ENCODE data around the gene KMT2C.
"Not testable (repeated sequence)": the region's sequence is repeated elsewhere in the genome, so short reads cannot be mapped to it uniquely, and the experiment has no call there.

KMT2C gene

GRCh38 chr7:152435384-152436110 lies at the start of gene KMT2C:
Gene KMT2C (minus strand): TSS chr7:152436003. CDS start chr7:152435786, 217 bp downstream.
- no peak for DNase-seq

- DNase-seq = no peak
Observed at GRCh38 chr7:152481082-152481481, 45.3 kb upstream of the KMT2C start.

- no peak for DNase-seq
Observed at GRCh38 chr7:152480664-152481063, 44.9 kb upstream of the KMT2C start.

GRCh38 chr7:152479595-152479994 lies 43.8 kb upstream of the KMT2C start:
- DNase-seq = no peak

GRCh38 chr7:152478140-152478539 lies 42.3 kb upstream of the KMT2C start:
- DNase-seq = no peak

- DNase-seq = no peak
Observed at GRCh38 chr7:152477079-152477478, 41.3 kb upstream of the KMT2C start.

GRCh38 chr7:152476551-152476950 lies 40.7 kb upstream of the KMT2C start:
- no peak for DNase-seq

- DNase-seq = not testable (repeated sequence)
Observed at GRCh38 chr7:152471023-152471620, 35.3 kb upstream of the KMT2C start.

- DNase-seq = not testable (repeated sequence)
Observed at GRCh38 chr7:152470251-152471022, 34.6 kb upstream of the KMT2C start.

- not testable (repeated sequence) for DNase-seq
Observed at GRCh38 chr7:152469576-152469975, 33.8 kb upstream of the KMT2C start.

- DNase-seq = no peak
Observed at GRCh38 chr7:152467225-152467624, 31.4 kb upstream of the KMT2C start.

- DNase-seq = no peak
Observed at GRCh38 chr7:152465119-152465387, 29.2 kb upstream of the KMT2C start.

GRCh38 chr7:152464312-152465118 lies 28.7 kb upstream of the KMT2C start:
- peak; percentile 47 for DNase-seq

GRCh38 chr7:152463709-152464311 lies 28.0 kb upstream of the KMT2C start:
- peak; percentile 99 for DNase-seq

- peak; percentile 4 for DNase-seq
Observed at GRCh38 chr7:152462995-152463708, 27.3 kb upstream of the KMT2C start.

GRCh38 chr7:152459724-152460251 lies 24.0 kb upstream of the KMT2C start:
- no peak for DNase-seq

- no peak for DNase-seq
Observed at GRCh38 chr7:152451356-152451755, 15.6 kb upstream of the KMT2C start.

- not testable (repeated sequence) for DNase-seq
Observed at GRCh38 chr7:152445386-152446008, 9.7 kb upstream of the KMT2C start.

- DNase-seq = no peak
Observed at GRCh38 chr7:152443586-152443985, 7.8 kb upstream of the KMT2C start.

GRCh38 chr7:152442330-152442835 lies 6.6 kb upstream of the KMT2C start:
- no peak for DNase-seq

- not testable (repeated sequence) for DNase-seq
Observed at GRCh38 chr7:152441810-152442209, 6.0 kb upstream of the KMT2C start.
